ENCODE measurements around the gene WDR43. TPM values are rescaled to one million over a fixed set of nuclear protein-coding genes. Genes with fewer than 3 reads are reported as not detected.

The WDR43 gene
- total RNA-seq, 1 experiment from 2014 or later: 112 TPM

- TF ChIP-seq, protein P1, sequence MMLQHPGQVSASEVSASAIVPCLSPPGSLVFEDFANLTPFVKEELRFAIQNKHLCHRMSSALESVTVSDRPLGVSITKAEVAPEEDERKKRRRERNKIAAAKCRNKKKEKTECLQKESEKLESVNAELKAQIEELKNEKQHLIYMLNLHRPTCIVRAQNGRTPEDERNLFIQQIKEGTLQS (CRISPR knock-in tag; conservative IDR thresholded peaks at IDR 0.05): no peak
- no peak for TF ChIP-seq AR (CRISPR knock-in tag; IDR thresholded peaks at IDR 0.05)
- TF ChIP-seq, protein P2, sequence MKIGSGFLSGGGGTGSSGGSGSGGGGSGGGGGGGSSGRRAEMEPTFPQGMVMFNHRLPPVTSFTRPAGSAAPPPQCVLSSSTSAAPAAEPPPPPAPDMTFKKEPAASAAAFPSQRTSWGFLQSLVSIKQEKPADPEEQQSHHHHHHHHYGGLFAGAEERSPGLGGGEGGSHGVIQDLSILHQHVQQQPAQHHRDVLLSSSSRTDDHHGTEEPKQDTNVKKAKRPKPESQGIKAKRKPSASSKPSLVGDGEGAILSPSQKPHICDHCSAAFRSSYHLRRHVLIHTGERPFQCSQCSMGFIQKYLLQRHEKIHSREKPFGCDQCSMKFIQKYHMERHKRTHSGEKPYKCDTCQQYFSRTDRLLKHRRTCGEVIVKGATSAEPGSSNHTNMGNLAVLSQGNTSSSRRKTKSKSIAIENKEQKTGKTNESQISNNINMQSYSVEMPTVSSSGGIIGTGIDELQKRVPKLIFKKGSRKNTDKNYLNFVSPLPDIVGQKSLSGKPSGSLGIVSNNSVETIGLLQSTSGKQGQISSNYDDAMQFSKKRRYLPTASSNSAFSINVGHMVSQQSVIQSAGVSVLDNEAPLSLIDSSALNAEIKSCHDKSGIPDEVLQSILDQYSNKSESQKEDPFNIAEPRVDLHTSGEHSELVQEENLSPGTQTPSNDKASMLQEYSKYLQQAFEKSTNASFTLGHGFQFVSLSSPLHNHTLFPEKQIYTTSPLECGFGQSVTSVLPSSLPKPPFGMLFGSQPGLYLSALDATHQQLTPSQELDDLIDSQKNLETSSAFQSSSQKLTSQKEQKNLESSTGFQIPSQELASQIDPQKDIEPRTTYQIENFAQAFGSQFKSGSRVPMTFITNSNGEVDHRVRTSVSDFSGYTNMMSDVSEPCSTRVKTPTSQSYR (CRISPR knock-in tag; IDR thresholded peaks at IDR 0.05): no peak
- no peak for TF ChIP-seq SP1 (CRISPR knock-in tag; conservative IDR thresholded peaks at IDR 0.05)
- no peak for TF ChIP-seq TEAD4 (CRISPR knock-in tag; IDR thresholded peaks at IDR 0.05)
- TF ChIP-seq USF2 (CRISPR knock-in tag; IDR thresholded peaks at IDR 0.05): no peak
- no peak for TF ChIP-seq TCF7 (CRISPR knock-in tag; IDR thresholded peaks at IDR 0.05; ENCODE audit: low read depth)
Measured at GRCh38 chr2:28898048-28898447, 3.6 kb downstream of the WDR43 start (continued).

GRCh38 chr2:28901202-28901601 lies 6.7 kb downstream of the WDR43 start:
- CTCF ChIA-PET: no interaction called here
- Mint-ChIP-seq H3K36me3 (peaks cover 38% of the 10 kb centered on the region), H3K4me1 (peaks cover 45% of the 10 kb centered on the region), H3K4me3 (no peak overlapping the region), H3K9me3 (no peaks in the 10 kb centered on the region), H3K27ac (peak overlapping the region; percentile 85; the same call in 1 of the 2 replicates), H3K27me3 (ENCODE audit: low read depth) (no peaks in the 10 kb centered on the region)
- DNase-seq (ENCODE audit: low spot score): no peak
- POLR2A ChIA-PET: no interaction called here
- TF ChIP-seq SOX15 (CRISPR knock-in tag; IDR thresholded peaks at IDR 0.05) (no peak), GTF2I (CRISPR knock-in tag; conservative IDR thresholded peaks at IDR 0.05) (no peak), MYBL2 (CRISPR knock-in tag; IDR thresholded peaks at IDR 0.05) (no peak), NFATC4 (CRISPR knock-in tag; IDR thresholded peaks at IDR 0.05) (no peak), FOXP1 (CRISPR knock-in tag; IDR thresholded peaks at IDR 0.05; ENCODE audit: borderline replicate concordance) (no peak), NR1H2 (CRISPR knock-in tag; IDR thresholded peaks at IDR 0.05) (no peak), IRF1 (CRISPR knock-in tag; IDR thresholded peaks at IDR 0.05) (no peak), TEAD1 (CRISPR knock-in tag; IDR thresholded peaks at IDR 0.05) (no peak), EMX1 (CRISPR knock-in tag; IDR thresholded peaks at IDR 0.05) (no peak), E2F1 (CRISPR knock-in tag; IDR thresholded peaks at IDR 0.05) (no peak), ZNF121 (CRISPR knock-in tag; IDR thresholded peaks at IDR 0.05) (no peak)
- TF ChIP-seq, protein P3, sequence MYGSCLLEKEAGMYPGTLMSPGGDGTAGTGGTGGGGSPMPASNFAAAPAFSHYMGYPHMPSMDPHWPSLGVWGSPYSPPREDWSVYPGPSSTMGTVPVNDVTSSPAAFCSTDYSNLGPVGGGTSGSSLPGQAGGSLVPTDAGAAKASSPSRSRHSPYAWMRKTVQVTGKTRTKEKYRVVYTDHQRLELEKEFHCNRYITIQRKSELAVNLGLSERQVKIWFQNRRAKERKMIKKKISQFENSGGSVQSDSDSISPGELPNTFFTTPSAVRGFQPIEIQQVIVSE (CRISPR knock-in tag; IDR thresholded peaks at IDR 0.05; ENCODE audit: borderline replicate concordance): no peak
- no peak for ATAC-seq

Measured in WTC11 (cell line).